HL-60 (cell line): ENCODE data around the gene SLC16A9.
"Not testable (repeated sequence)": the region's sequence is repeated elsewhere in the genome, so short reads cannot be mapped to it uniquely, and the experiment has no call there.

Experiments used
- DNase-seq, 2 experiments: peaks; one replicate each; pipeline ENCODE4 v3.0.0-alpha.2; 2010 to 2020; ENCODE audit warnings: low read depth in 1 of 2, low spot score in 1 of 2
- H3K27ac ChIP-seq: fragments of 250-450 bp; sonication (Bioruptor Pico); replicated peaks from 2 replicates; pipeline ENCODE4 v1.5.1; 2020; ENCODE audit warnings: mild to moderate bottlenecking, moderate library complexity
- H3K27me3 ChIP-seq: fragments of 250-450 bp; sonication (Bioruptor Pico); 2 replicates; pipeline ENCODE4 v1.5.1; 2021; ENCODE audit warnings: mild to moderate bottlenecking, moderate library complexity; ENCODE audit not compliant: insufficient read depth, poor library complexity, severe bottlenecking
- H3K4me3 ChIP-seq: replicated peaks from 2 replicates; pipeline ENCODE4 v1.5.1; 2011; ENCODE audit warnings: mild to moderate bottlenecking, control low read depth, low read length; ENCODE audit not compliant: insufficient read depth
- CTCF ChIP-seq: IDR thresholded peaks from one replicate; pipeline ENCODE4 v1.5.1; 2011; ENCODE audit warnings: low read length, control low read depth, inconsistent platforms; ENCODE audit not compliant: insufficient read depth
- GABPA ChIP-seq: IDR thresholded peaks from 2 replicates; pipeline ENCODE4 v1.6.1; 2012; ENCODE audit warnings: low read depth
- POLR2AphosphoS5 ChIP-seq: IDR thresholded peaks from 2 replicates; pipeline ENCODE4 v1.6.1; 2012; ENCODE audit warnings: low read depth
- SPI1 ChIP-seq: IDR thresholded peaks from 2 replicates; pipeline ENCODE4 v1.6.1; 2012; ENCODE audit warnings: low read depth, mild to moderate bottlenecking, borderline replicate concordance
- TF ChIP-seq, protein P1 (sequence below): IDR thresholded peaks from 2 replicates; pipeline ENCODE4 v1.6.1; 2012; ENCODE audit warnings: low read depth; ENCODE audit not compliant: insufficient replicate concordance

The SLC16A9 gene

DNA sequence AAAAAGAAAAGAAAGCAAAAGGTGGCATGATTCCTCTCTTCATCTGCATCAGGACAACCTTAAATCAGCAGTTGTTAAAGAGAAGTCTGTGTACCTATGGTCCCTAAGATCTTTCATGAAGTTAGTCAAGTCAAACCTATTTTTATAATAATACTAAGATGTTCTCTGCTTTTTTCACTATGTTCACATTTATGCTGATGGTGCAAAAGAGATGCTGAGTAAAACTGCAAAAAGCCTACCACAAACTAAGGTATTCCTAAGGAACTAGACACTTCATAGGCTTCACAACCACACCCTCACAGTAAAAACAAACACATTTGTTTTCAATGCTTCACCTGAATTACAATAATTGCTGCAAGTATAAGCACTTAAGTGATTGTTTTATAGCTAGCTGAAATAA lies 43.3 kb downstream of the SLC16A9 start:
- no peaks in the 10 kb centered on the region for H3K27me3 ChIP-seq
- no peak overlapping the region for H3K4me3 ChIP-seq
- no peak for DNase-seq
- TF ChIP-seq CTCF, result no peak
- TF ChIP-seq, protein P1, sequence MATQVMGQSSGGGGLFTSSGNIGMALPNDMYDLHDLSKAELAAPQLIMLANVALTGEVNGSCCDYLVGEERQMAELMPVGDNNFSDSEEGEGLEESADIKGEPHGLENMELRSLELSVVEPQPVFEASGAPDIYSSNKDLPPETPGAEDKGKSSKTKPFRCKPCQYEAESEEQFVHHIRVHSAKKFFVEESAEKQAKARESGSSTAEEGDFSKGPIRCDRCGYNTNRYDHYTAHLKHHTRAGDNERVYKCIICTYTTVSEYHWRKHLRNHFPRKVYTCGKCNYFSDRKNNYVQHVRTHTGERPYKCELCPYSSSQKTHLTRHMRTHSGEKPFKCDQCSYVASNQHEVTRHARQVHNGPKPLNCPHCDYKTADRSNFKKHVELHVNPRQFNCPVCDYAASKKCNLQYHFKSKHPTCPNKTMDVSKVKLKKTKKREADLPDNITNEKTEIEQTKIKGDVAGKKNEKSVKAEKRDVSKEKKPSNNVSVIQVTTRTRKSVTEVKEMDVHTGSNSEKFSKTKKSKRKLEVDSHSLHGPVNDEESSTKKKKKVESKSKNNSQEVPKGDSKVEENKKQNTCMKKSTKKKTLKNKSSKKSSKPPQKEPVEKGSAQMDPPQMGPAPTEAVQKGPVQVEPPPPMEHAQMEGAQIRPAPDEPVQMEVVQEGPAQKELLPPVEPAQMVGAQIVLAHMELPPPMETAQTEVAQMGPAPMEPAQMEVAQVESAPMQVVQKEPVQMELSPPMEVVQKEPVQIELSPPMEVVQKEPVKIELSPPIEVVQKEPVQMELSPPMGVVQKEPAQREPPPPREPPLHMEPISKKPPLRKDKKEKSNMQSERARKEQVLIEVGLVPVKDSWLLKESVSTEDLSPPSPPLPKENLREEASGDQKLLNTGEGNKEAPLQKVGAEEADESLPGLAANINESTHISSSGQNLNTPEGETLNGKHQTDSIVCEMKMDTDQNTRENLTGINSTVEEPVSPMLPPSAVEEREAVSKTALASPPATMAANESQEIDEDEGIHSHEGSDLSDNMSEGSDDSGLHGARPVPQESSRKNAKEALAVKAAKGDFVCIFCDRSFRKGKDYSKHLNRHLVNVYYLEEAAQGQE, result no peak
- TF ChIP-seq SPI1, result no peak
- TF ChIP-seq POLR2AphosphoS5, result no peak
- TF ChIP-seq GABPA, result no peak
- H3K27ac ChIP-seq, result no peak overlapping the region

GRCh38 chr10:59663213-59663612 lies 46.4 kb downstream of the SLC16A9 start:
- H3K27ac ChIP-seq, H3K4me3 ChIP-seq, H3K27me3 ChIP-seq, DNase-seq: not testable (repeated sequence)

GRCh38 chr10:59657724-59658123 lies 51.9 kb downstream of the SLC16A9 start:
- TF ChIP-seq, protein P1, result no peak
- TF ChIP-seq POLR2AphosphoS5 (no peak), SPI1 (no peak), GABPA (no peak), CTCF (no peak)
- no peak overlapping the region for H3K4me3 ChIP-seq
- DNase-seq, result no peak
- H3K27ac ChIP-seq, result no peak overlapping the region
- no peaks in the 10 kb centered on the region for H3K27me3 ChIP-seq

- TF ChIP-seq CTCF (no peak), GABPA (no peak), POLR2AphosphoS5 (no peak), SPI1 (no peak)
- TF ChIP-seq, protein P1, result no peak
- H3K4me3 ChIP-seq, result no peak overlapping the region
- H3K27ac ChIP-seq, result no peak overlapping the region
- no peaks in the 10 kb centered on the region for H3K27me3 ChIP-seq
- no peak for DNase-seq
Observed at GRCh38 chr10:59655309-59655708, 54.3 kb downstream of the SLC16A9 start.
